Choroid plexus epithelial cell (primary cell): ENCODE measurements around the gene CFTR.

ENCODE experiments used
- DNase-seq: peaks from one replicate; pipeline ENCODE4 v3.0.0-alpha.2; 2010; ENCODE audit warnings: low read depth
- H3K4me3 ChIP-seq: 2 replicates; pipeline ENCODE4 v1.5.1; 2011; ENCODE audit warnings: low read depth, mild to moderate bottlenecking, control low read depth, low read length, moderate library complexity
- TF ChIP-seq, protein P1 (sequence below): conservative IDR thresholded peaks from 2 replicates; pipeline ENCODE4 v1.5.1; 2011; ENCODE audit warnings: low read depth, mild to moderate bottlenecking, control low read depth, inconsistent platforms, low read length, moderate library complexity

CFTR gene

DNA sequence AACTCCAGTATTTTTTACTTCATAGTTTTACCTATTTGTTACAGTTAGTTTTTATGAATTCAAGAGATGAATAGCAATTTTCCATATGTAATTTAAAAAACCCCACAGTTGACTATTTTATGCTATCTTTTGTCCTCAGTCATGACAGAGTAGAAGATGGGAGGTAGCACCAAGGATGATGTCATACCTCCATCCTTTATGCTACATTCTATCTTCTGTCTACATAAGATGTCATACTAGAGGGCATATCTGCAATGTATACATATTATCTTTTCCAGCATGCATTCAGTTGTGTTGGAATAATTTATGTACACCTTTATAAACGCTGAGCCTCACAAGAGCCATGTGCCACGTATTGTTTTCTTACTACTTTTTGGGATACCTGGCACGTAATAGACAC lies 184.2 kb downstream of the CFTR start:
- H3K4me3 ChIP-seq: no peak overlapping the region
- DNase-seq: no peak
- TF ChIP-seq, protein P1, sequence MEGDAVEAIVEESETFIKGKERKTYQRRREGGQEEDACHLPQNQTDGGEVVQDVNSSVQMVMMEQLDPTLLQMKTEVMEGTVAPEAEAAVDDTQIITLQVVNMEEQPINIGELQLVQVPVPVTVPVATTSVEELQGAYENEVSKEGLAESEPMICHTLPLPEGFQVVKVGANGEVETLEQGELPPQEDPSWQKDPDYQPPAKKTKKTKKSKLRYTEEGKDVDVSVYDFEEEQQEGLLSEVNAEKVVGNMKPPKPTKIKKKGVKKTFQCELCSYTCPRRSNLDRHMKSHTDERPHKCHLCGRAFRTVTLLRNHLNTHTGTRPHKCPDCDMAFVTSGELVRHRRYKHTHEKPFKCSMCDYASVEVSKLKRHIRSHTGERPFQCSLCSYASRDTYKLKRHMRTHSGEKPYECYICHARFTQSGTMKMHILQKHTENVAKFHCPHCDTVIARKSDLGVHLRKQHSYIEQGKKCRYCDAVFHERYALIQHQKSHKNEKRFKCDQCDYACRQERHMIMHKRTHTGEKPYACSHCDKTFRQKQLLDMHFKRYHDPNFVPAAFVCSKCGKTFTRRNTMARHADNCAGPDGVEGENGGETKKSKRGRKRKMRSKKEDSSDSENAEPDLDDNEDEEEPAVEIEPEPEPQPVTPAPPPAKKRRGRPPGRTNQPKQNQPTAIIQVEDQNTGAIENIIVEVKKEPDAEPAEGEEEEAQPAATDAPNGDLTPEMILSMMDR: no peak

DNA sequence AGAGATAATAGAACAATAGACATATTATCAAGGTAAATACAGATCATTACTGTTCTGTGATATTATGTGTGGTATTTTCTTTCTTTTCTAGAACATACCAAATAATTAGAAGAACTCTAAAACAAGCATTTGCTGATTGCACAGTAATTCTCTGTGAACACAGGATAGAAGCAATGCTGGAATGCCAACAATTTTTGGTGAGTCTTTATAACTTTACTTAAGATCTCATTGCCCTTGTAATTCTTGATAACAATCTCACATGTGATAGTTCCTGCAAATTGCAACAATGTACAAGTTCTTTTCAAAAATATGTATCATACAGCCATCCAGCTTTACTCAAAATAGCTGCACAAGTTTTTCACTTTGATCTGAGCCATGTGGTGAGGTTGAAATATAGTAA lies 185.5 kb downstream of the CFTR start:
- H3K4me3 ChIP-seq: no peak overlapping the region
- peak; percentile 78 for DNase-seq
- TF ChIP-seq, protein P1: no peak

GRCh38 chr7:117666031-117666430 lies 186.2 kb downstream of the CFTR start:
- DNase-seq: peak; percentile 87
- H3K4me3 ChIP-seq: no peak overlapping the region
- TF ChIP-seq, protein P1: no peak

GRCh38 chr7:117666689-117667088 lies 186.9 kb downstream of the CFTR start:
- H3K4me3 ChIP-seq: no peak overlapping the region
- DNase-seq: no peak
- TF ChIP-seq, protein P1: no peak

DNA sequence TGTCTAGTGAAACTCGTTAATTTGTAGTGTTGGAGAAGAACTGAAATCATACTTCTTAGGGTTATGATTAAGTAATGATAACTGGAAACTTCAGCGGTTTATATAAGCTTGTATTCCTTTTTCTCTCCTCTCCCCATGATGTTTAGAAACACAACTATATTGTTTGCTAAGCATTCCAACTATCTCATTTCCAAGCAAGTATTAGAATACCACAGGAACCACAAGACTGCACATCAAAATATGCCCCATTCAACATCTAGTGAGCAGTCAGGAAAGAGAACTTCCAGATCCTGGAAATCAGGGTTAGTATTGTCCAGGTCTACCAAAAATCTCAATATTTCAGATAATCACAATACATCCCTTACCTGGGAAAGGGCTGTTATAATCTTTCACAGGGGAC lies 187.6 kb downstream of the CFTR start:
- DNase-seq: peak; percentile 62
- no peak overlapping the region for H3K4me3 ChIP-seq
- TF ChIP-seq, protein P1: no peak

GRCh38 chr7:117669818-117670217 lies 190.0 kb downstream of the CFTR start:
- DNase-seq: no peak
- TF ChIP-seq, protein P1: peak; percentile 24
- H3K4me3 ChIP-seq: no peak overlapping the region

DNA sequence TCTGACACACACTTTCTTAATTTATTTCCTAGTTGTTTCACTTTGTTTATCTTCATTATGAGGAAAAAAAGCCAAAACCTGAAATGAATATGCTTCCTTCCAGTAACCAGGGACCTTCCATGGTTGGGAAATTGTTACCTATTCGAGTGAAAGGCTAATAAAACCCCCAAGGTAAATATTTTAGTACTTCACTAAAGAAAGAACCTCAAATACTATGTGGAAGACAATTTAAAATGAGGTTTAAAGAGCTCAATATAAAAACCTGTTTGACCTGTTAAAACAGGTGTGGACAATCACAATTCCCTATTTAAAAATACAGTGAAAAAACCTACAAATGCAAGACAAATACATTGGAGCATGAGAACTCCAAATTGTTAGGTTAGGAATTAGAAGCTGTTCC lies 192.6 kb downstream of the CFTR start:
- TF ChIP-seq, protein P1: no peak
- no peak overlapping the region for H3K4me3 ChIP-seq
- DNase-seq: no peak
